Measurements from ENCODE around the gene GRB7. TPM values are rescaled to one million over a fixed set of nuclear protein-coding genes. Genes with fewer than 3 reads are reported as not detected.
"Not testable (repeated sequence)": the region's sequence is repeated elsewhere in the genome, so short reads cannot be mapped to it uniquely, and the experiment has no call there.

Gene GRB7
- polyA plus RNA-seq, 3 donors from 2014 or later = not detected

DNA sequence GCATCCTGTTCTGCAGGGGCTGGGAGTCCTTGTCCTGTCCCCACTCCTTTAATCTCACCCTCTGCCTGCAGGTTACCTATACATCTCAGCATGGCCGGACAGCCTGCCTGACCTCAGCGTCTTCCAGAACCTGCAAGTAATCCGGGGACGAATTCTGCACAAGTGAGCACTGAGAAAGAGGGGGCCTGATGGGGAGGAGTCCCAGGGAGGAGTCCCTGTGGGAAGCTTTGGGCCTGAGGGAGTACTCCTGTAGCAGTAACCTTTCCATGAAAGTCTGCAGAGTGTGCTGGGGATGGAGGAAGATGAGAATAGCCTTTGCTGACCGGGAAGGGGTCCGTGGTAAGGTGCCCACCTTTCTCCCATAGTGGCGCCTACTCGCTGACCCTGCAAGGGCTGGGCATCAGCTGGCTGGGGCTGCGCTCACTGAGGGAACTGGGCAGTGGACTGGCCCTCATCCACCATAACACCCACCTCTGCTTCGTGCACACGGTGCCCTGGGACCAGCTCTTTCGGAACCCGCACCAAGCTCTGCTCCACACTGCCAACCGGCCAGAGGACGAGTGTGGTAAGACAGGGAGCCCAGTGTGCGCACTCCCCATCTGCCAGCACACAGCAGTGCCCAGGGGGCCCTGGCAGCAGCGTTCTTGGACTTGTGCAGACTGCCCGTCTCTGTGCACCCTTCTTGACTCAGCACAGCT lies 22.2 kb upstream of the GRB7 start:
- Mint-ChIP-seq H3K4me3 (no peak overlapping the region), H3K9me3 (no peaks in the 10 kb centered on the region), H3K36me3 (peaks cover 7 to 23% (median 9%) of the 10 kb centered on the region in 3 donors), H3K27me3 (ENCODE audit: low read depth in 3 of 3) (peaks cover 0 to 2% (median 0%) of the 10 kb centered on the region in 3 donors), H3K4me1 (peaks cover 20 to 24% of the 10 kb centered on the region in 2 donors), H3K27ac (peak overlapping the region in 1 of 6 donors; percentile 40)
- DNase-seq = no peak

DNA sequence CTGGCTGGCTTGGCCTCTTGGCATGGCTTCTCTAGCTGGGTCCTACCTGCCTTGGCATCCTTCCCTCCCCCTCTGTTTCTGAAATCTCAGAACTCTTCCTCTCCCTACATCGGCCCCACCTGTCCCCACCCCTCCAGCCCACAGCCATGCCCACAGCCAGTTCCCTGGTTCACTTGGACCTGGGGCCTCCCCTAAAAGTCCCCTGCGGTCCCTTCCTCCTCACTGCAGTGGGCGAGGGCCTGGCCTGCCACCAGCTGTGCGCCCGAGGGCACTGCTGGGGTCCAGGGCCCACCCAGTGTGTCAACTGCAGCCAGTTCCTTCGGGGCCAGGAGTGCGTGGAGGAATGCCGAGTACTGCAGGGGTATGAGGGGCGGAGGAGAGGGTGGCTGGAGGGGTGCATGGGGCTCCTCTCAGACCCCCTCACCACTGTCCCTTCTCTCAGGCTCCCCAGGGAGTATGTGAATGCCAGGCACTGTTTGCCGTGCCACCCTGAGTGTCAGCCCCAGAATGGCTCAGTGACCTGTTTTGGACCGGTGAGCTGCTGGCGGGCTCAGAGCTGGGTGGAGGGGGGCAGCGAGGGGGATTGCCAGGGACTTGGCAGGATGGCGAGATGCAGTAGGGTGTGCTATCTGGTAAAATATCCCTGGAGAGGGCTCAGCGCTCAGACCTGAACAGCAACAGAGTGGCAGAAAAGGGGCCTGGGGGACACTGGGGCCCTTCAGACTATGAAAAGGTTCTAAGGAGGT lies 21.5 kb upstream of the GRB7 start:
- Mint-ChIP-seq H3K36me3 (peaks cover 7 to 23% (median 9%) of the 10 kb centered on the region in 3 donors), H3K4me1 (peaks cover 15 to 17% of the 10 kb centered on the region in 2 donors), H3K9me3 (no peaks in the 10 kb centered on the region), H3K4me3 (no peak overlapping the region), H3K27ac (no peak overlapping the region), H3K27me3 (ENCODE audit: low read depth in 3 of 3) (peaks cover 0 to 2% (median 0%) of the 10 kb centered on the region in 3 donors)
- no peak for DNase-seq

GRCh38 chr17:39716879-39717536 lies 20.7 kb upstream of the GRB7 start:
- Mint-ChIP-seq H3K27me3 (ENCODE audit: low read depth in 3 of 3) (peaks cover 0 to 2% (median 0%) of the 10 kb centered on the region in 3 donors), H3K9me3 (no peaks in the 10 kb centered on the region), H3K36me3 (peaks cover 7 to 23% (median 9%) of the 10 kb centered on the region in 3 donors), H3K4me3 (no peak overlapping the region), H3K27ac (peak overlapping the region in 2 of 6 donors; percentile 53 to 62), H3K4me1 (peaks cover 7 to 9% of the 10 kb centered on the region in 2 donors)
- DNase-seq = no peak

DNA sequence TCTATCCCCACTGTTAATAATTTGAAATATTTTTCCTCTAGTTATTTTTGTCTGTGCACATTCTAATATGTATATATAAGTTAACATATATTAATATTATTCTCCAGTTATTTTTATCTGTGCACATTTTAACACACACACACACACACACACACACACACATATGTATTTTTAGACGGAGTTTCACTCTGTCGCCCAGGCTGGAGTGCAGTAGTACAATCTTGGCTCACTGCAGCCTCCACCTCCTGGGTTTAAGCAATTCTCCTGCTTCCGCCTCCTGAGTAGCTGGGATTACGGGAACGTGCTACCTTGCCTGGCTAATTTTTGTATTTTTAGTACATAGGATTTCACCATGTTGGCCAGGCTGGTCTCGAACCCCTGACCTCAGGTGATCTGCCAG lies 20.1 kb upstream of the GRB7 start:
- H3K27ac Mint-ChIP-seq = peak overlapping the region in 1 of 6 donors; percentile 62
- peaks cover 2 to 3% of the 10 kb centered on the region in 2 donors for H3K4me1 Mint-ChIP-seq
- DNase-seq = no peak
- H3K4me3 Mint-ChIP-seq = no peak overlapping the region
- H3K36me3 Mint-ChIP-seq = peaks cover 2 to 17% (median 9%) of the 10 kb centered on the region in 3 donors
- no peaks in the 10 kb centered on the region for H3K9me3 Mint-ChIP-seq
- peaks cover 0 to 2% (median 0%) of the 10 kb centered on the region in 3 donors for H3K27me3 Mint-ChIP-seq (ENCODE audit: low read depth in 3 of 3)

GRCh38 chr17:39719563-39720355 lies 18.0 kb upstream of the GRB7 start:
- no peak for DNase-seq
- no peaks in the 10 kb centered on the region for H3K27me3 Mint-ChIP-seq (ENCODE audit: low read depth in 3 of 3)
- no peak overlapping the region for H3K4me3 Mint-ChIP-seq
- peak overlapping the region in 4 of 6 donors; percentile 2 to 69 (median 29) for H3K27ac Mint-ChIP-seq
- H3K9me3 Mint-ChIP-seq = no peaks in the 10 kb centered on the region
- H3K36me3 Mint-ChIP-seq = peaks cover 0 to 20% (median 9%) of the 10 kb centered on the region in 3 donors
- H3K4me1 Mint-ChIP-seq = no peaks in the 10 kb centered on the region

- Mint-ChIP-seq H3K27ac (no peak overlapping the region), H3K4me1 (peaks cover 0 to 2% of the 10 kb centered on the region in 2 donors), H3K9me3 (no peaks in the 10 kb centered on the region), H3K27me3 (ENCODE audit: low read depth in 3 of 3) (no peaks in the 10 kb centered on the region), H3K36me3 (peaks cover 0 to 26% (median 9%) of the 10 kb centered on the region in 3 donors), H3K4me3 (no peak overlapping the region)
- DNase-seq = no peak
These were observed 15.6 kb upstream of the GRB7 start for GRCh38 chr17:39722104-39722503.

- Mint-ChIP-seq H3K9me3 (no peaks in the 10 kb centered on the region), H3K4me1 (peaks cover 2 to 6% of the 10 kb centered on the region in 2 donors), H3K27ac (peak overlapping the region in 1 of 6 donors; percentile 68), H3K4me3 (no peak overlapping the region), H3K36me3 (peaks cover 0 to 17% (median 5%) of the 10 kb centered on the region in 3 donors), H3K27me3 (ENCODE audit: low read depth in 3 of 3) (no peaks in the 10 kb centered on the region)
- DNase-seq = no peak
These were observed 14.5 kb upstream of the GRB7 start for GRCh38 chr17:39722965-39723848.

DNA sequence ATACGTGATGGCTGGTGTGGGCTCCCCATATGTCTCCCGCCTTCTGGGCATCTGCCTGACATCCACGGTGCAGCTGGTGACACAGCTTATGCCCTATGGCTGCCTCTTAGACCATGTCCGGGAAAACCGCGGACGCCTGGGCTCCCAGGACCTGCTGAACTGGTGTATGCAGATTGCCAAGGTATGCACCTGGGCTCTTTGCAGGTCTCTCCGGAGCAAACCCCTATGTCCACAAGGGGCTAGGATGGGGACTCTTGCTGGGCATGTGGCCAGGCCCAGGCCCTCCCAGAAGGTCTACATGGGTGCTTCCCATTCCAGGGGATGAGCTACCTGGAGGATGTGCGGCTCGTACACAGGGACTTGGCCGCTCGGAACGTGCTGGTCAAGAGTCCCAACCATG lies 13.0 kb upstream of the GRB7 start:
- Mint-ChIP-seq H3K9me3 (no peaks in the 10 kb centered on the region), H3K36me3 (peaks cover 0 to 15% (median 3%) of the 10 kb centered on the region in 3 donors), H3K4me3 (no peak overlapping the region), H3K27me3 (ENCODE audit: low read depth in 3 of 3) (no peaks in the 10 kb centered on the region), H3K27ac (peak overlapping the region in 1 of 6 donors; percentile 17), H3K4me1 (peaks cover 17 to 19% of the 10 kb centered on the region in 2 donors)
- no peak for DNase-seq

- H3K27ac Mint-ChIP-seq = peak overlapping the region; percentile 13 to 78 (median 51)
- H3K4me1 Mint-ChIP-seq = peaks cover 20 to 22% of the 10 kb centered on the region in 2 donors
- H3K9me3 Mint-ChIP-seq; H3K4me3 Mint-ChIP-seq; H3K27me3 Mint-ChIP-seq (ENCODE audit: low read depth in 3 of 3); DNase-seq: not testable (repeated sequence)
- H3K36me3 Mint-ChIP-seq = peaks cover 0 to 15% (median 3%) of the 10 kb centered on the region in 3 donors
These were observed 11.8 kb upstream of the GRB7 start for GRCh38 chr17:39725923-39726322.

DNA sequence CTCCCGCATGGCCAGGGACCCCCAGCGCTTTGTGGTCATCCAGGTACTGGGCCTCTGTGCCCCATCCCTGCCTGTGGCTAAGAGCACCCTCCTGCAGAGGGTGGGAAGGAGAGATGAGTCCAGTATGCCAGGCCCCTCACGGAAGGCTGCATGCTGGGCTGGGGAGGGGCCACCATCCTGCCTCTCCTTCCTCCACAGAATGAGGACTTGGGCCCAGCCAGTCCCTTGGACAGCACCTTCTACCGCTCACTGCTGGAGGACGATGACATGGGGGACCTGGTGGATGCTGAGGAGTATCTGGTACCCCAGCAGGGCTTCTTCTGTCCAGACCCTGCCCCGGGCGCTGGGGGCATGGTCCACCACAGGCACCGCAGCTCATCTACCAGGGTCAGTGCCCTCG lies 11.1 kb upstream of the GRB7 start:
- DNase-seq = no peak
- Mint-ChIP-seq H3K4me3 (no peak overlapping the region), H3K4me1 (peaks cover 20 to 25% of the 10 kb centered on the region in 2 donors), H3K9me3 (peaks cover 0 to 1% (median 0%) of the 10 kb centered on the region in 6 donors), H3K27ac (peak overlapping the region in 5 of 6 donors; percentile 18 to 78 (median 64)), H3K36me3 (peaks cover 0 to 15% (median 3%) of the 10 kb centered on the region in 3 donors), H3K27me3 (ENCODE audit: low read depth in 3 of 3) (peaks cover 2 to 4% (median 2%) of the 10 kb centered on the region in 3 donors)

DNA sequence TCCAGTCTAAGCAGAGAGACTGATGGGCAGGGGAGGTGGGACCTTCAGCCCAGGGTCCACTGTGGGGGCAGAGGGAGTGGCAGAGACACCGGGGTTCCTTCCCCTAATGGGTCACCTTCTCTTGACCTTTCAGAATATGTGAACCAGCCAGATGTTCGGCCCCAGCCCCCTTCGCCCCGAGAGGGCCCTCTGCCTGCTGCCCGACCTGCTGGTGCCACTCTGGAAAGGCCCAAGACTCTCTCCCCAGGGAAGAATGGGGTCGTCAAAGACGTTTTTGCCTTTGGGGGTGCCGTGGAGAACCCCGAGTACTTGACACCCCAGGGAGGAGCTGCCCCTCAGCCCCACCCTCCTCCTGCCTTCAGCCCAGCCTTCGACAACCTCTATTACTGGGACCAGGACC lies 10.2 kb upstream of the GRB7 start:
- Mint-ChIP-seq H3K36me3 (peaks cover 0 to 15% (median 3%) of the 10 kb centered on the region in 3 donors), H3K27me3 (ENCODE audit: low read depth in 3 of 3) (peaks cover 2 to 6% (median 2%) of the 10 kb centered on the region in 3 donors), H3K9me3 (peaks cover 0 to 1% (median 0%) of the 10 kb centered on the region in 6 donors), H3K4me1 (peaks cover 20 to 25% of the 10 kb centered on the region in 2 donors), H3K4me3 (no peak overlapping the region), H3K27ac (peak overlapping the region in 2 of 6 donors; percentile 15 to 18)
- no peak for DNase-seq

- peaks cover 2 to 6% (median 2%) of the 10 kb centered on the region in 3 donors for H3K27me3 Mint-ChIP-seq (ENCODE audit: low read depth in 3 of 3)
- H3K4me1 Mint-ChIP-seq = peaks cover 20 to 25% of the 10 kb centered on the region in 2 donors
- no peak for DNase-seq
- H3K4me3 Mint-ChIP-seq = peak overlapping the region; percentile 87 to 95 (median 90)
- peaks cover 0 to 11% (median 3%) of the 10 kb centered on the region in 3 donors for H3K36me3 Mint-ChIP-seq
- H3K27ac Mint-ChIP-seq = peak overlapping the region; percentile 88 to 97 (median 95)
- peaks cover 0 to 1% (median 0%) of the 10 kb centered on the region in 6 donors for H3K9me3 Mint-ChIP-seq
These were observed 8.4 kb upstream of the GRB7 start for GRCh38 chr17:39729280-39729851.
